ENCODE measurements around the gene ELFN1.

ELFN1 gene

GRCh38 chr7:1729773-1730172 is 59.7 kb downstream of the ELFN1 start:
- no peak for DNase-seq

- DNase-seq: no peak
Observed at GRCh38 chr7:1732072-1732471, 62.0 kb downstream of the ELFN1 start.

- no peak for DNase-seq
Observed at GRCh38 chr7:1732645-1733044, 62.6 kb downstream of the ELFN1 start.

- DNase-seq: no peak
Observed at GRCh38 chr7:1733206-1733907, 63.3 kb downstream of the ELFN1 start.

GRCh38 chr7:1733908-1734730 is 64.0 kb downstream of the ELFN1 start:
- DNase-seq: no peak

GRCh38 chr7:1735262-1735661 is 65.2 kb downstream of the ELFN1 start:
- DNase-seq: no peak

GRCh38 chr7:1735806-1736483 is 65.9 kb downstream of the ELFN1 start:
- DNase-seq: no peak

- no peak for DNase-seq
Observed at GRCh38 chr7:1736484-1736817, 66.4 kb downstream of the ELFN1 start.

- DNase-seq: no peak
Observed at GRCh38 chr7:1736830-1737229, 66.8 kb downstream of the ELFN1 start.

GRCh38 chr7:1737523-1737922 is 67.4 kb downstream of the ELFN1 start:
- no peak for DNase-seq

- no peak for DNase-seq
Observed at GRCh38 chr7:1737956-1738355, 67.9 kb downstream of the ELFN1 start.

GRCh38 chr7:1738511-1738910 is 68.4 kb downstream of the ELFN1 start:
- no peak for DNase-seq

- no peak for DNase-seq
Observed at GRCh38 chr7:1738956-1739355, 68.9 kb downstream of the ELFN1 start.

- DNase-seq: no peak
Observed at GRCh38 chr7:1739593-1739992, 69.5 kb downstream of the ELFN1 start.

GRCh38 chr7:1740214-1740613 is 70.1 kb downstream of the ELFN1 start:
- DNase-seq: no peak

GRCh38 chr7:1741246-1741645 is 71.2 kb downstream of the ELFN1 start:
- DNase-seq: no peak

GRCh38 chr7:1741751-1742554 is 71.9 kb downstream of the ELFN1 start:
- DNase-seq: no peak

GRCh38 chr7:1742555-1743303 is 72.7 kb downstream of the ELFN1 start:
- DNase-seq: no peak

- no peak for DNase-seq
Observed at GRCh38 chr7:1743481-1744230, 73.6 kb downstream of the ELFN1 start.

GRCh38 chr7:1744296-1745017 is 74.4 kb downstream of the ELFN1 start:
- DNase-seq: no peak

- no peak for DNase-seq
Observed at GRCh38 chr7:1745018-1745532, 75.0 kb downstream of the ELFN1 start.
